ENCODE measurements around the gene KRTAP19-8.

DNA sequence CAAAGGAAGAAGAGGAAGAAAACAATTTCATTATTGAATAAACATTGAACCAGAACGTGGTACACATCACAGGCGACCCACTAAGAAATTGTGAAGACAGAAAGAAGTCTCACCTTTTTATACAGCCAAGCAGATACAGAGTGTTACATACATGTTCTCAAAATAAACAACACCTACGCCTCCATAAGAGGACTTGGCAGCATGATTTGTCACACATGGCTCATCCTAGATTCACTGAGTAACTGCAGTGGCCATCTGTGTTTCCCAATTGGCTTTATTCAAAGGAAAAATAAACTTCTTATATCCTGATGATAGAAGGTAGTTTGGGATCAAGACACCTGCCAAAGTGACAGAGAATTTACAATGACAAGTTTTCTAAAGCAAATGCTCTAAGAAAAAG is 7.6 kb upstream of the KRTAP19-8 start:
- TF ChIP-seq, protein P1, sequence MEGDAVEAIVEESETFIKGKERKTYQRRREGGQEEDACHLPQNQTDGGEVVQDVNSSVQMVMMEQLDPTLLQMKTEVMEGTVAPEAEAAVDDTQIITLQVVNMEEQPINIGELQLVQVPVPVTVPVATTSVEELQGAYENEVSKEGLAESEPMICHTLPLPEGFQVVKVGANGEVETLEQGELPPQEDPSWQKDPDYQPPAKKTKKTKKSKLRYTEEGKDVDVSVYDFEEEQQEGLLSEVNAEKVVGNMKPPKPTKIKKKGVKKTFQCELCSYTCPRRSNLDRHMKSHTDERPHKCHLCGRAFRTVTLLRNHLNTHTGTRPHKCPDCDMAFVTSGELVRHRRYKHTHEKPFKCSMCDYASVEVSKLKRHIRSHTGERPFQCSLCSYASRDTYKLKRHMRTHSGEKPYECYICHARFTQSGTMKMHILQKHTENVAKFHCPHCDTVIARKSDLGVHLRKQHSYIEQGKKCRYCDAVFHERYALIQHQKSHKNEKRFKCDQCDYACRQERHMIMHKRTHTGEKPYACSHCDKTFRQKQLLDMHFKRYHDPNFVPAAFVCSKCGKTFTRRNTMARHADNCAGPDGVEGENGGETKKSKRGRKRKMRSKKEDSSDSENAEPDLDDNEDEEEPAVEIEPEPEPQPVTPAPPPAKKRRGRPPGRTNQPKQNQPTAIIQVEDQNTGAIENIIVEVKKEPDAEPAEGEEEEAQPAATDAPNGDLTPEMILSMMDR (IDR thresholded peaks at IDR 0.05) = no peak
- TF ChIP-seq POLR2A (IDR thresholded peaks at IDR 0.05) (no peak), EP300 (IDR thresholded peaks at IDR 0.05) (no peak)

Data from ovary (tissue), 3 donors.